Measurements from ENCODE around the gene ZNF628. TPM values are rescaled to one million over a fixed set of nuclear protein-coding genes. Genes with fewer than 3 reads are reported as not detected.
A peak's percentile ranks its signal among the peaks of the same experiment; 100 is the strongest.

Gene ZNF628
- total RNA-seq: 10 to 100 TPM in 3 of 4 donors, 1 to 10 TPM in 1; 7.4 to 22.3 (median 14.1) TPM

DNA sequence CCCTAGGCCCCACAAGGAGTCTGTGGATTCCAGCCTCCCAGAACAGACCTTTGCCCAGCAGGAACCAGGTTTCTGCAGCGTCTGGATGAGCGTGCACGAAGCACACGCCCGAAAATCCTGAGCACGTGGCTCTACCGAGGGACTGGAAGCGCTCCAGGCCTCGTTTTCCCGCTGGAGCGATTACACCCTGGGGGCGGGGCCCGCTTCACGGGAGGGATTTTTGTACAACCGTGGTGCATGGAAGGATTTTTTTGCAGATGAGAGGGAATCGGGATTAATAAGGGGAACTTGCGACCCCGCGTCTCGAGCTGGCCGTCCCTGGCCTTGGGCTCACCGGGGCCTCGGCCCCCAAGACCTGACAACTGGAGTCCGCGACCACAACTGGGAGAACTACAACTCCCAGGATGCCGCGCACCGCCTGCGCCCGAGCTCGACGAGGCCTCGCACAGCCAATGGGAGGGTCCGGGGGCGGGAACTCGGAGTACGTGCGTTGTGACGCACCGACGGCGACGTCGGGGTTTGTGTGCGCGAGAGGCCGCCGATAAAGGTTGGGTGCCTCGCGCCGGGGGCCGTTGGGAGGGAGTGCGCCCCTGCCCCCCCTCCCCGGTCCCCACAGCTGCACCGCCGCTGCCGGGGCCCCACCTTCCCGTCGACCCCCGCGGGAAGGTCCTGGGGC lies at the start of gene ZNF628:
Gene ZNF628 (plus strand): TSS at position 518 of the 676 bp plus-strand sequence. CDS start 3,294 bp downstream, outside the sequence.
- ATAC-seq (peak; percentile 93 to 95), DNase-seq (peak; percentile 98)
- Histone ChIP-seq H3K4me1 (peaks cover 16 to 25% of the 10 kb centered on the region in 2 donors), H3K4me3 (peak within 1 kb of the TSS; percentile 59 to 90 (median 70)), H3K27ac (peak within 1 kb of the TSS; percentile 92 to 97 (median 96)), H3K9me3 (no peaks in the 10 kb centered on the region), H3K27me3 (peaks cover 0 to 3% (median 0%) of the 10 kb centered on the region in 3 donors), H3K36me3 (no peaks in the 10 kb centered on the region)
- TF ChIP-seq, protein P1, sequence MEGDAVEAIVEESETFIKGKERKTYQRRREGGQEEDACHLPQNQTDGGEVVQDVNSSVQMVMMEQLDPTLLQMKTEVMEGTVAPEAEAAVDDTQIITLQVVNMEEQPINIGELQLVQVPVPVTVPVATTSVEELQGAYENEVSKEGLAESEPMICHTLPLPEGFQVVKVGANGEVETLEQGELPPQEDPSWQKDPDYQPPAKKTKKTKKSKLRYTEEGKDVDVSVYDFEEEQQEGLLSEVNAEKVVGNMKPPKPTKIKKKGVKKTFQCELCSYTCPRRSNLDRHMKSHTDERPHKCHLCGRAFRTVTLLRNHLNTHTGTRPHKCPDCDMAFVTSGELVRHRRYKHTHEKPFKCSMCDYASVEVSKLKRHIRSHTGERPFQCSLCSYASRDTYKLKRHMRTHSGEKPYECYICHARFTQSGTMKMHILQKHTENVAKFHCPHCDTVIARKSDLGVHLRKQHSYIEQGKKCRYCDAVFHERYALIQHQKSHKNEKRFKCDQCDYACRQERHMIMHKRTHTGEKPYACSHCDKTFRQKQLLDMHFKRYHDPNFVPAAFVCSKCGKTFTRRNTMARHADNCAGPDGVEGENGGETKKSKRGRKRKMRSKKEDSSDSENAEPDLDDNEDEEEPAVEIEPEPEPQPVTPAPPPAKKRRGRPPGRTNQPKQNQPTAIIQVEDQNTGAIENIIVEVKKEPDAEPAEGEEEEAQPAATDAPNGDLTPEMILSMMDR (IDR thresholded peaks at IDR 0.05 in 4 of 5, conservative IDR thresholded peaks at IDR 0.05 in 1 of 5): no peak
- TF ChIP-seq POLR2A (IDR thresholded peaks at IDR 0.05): peak; percentile 82 to 85
- intact Hi-C loops (cut with DNase I; ENCODE audit: low total_unique reads) (loop anchor here (1.0 to 5.0 kb wide), 4 partner anchors 15 to 178 kb away; partner anchors contain the start of genes FIZ1, ISOC2 and RPL28), in situ Hi-C loops (cut with MboI; ENCODE audit: low sequenced_read_pairs in 4 of 4) (no loop called here)

DNA sequence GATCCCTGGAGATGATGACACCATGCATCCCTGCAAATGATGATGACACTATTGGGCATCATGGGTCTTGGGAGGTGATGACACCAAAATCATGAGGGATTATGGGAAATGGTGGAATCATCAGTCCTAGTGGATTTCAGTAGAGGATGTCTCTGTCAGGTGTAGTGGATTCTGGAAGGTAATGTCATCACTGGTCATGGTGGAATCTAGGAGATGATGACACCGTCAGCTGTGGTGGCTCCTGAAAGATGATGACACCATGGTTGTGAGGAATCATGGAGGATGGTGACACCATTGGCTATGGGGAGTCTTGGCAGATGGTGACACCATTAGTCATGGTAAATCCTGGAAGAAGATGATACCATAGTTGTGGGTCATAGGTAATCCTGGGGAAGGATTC lies 45.2 kb upstream of the ZNF628 start:
- intact Hi-C loops (cut with DNase I; ENCODE audit: low total_unique reads): no loop called here
- H3K27ac ChIP-seq: no peak overlapping the region
- in situ Hi-C loops (cut with MboI; ENCODE audit: low sequenced_read_pairs in 4 of 4): no loop called here
- ATAC-seq (no peak), DNase-seq (no peak)
- H3K36me3 ChIP-seq: no peaks in the 10 kb centered on the region
- no peaks in the 10 kb centered on the region for H3K9me3 ChIP-seq
- H3K4me1 ChIP-seq: no peaks in the 10 kb centered on the region
- H3K27me3 ChIP-seq: peaks cover 58 to 60% (median 58%) of the 10 kb centered on the region in 3 donors
- TF ChIP-seq, protein P1 (IDR thresholded peaks at IDR 0.05 in 4 of 5, conservative IDR thresholded peaks at IDR 0.05 in 1 of 5): no peak
- TF ChIP-seq POLR2A (IDR thresholded peaks at IDR 0.05): no peak
- no peak overlapping the region for H3K4me3 ChIP-seq

DNA sequence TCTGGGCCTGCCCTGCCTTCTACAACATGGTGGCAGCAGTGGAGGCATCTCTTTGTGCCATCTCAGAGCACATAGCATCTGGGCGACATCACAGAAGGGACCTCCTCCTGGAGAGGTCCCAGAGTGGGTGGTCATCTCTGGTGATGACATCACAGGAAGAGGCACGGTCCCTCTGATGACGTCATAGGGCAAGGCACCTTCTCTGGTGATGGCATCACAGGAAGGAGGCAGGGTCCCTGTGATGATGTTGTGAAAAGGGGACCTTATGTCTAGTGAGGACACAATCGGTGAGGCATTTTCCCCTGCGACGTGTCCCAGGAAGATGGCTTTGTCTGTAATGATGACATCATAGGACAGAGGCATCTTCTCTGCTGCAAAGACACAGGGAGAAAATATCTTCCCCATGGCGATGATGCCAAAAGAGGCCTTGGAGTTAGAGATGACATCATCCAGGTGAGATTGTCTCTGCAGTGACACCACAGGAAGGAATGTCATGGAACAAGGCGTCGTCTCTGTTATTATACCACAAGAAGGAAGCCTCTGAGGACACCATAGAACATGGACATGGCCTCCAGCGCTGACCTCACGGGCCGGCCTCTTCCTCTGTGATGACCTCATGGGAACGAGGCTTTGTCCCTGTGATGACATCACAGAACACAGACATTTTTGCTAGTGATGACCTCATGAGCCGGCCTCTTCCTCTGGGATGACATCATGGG lies 44.0 kb upstream of the ZNF628 start:
- Histone ChIP-seq H3K36me3 (no peaks in the 10 kb centered on the region), H3K4me1 (no peaks in the 10 kb centered on the region), H3K27ac (no peak overlapping the region), H3K27me3 (peaks cover 61 to 65% (median 61%) of the 10 kb centered on the region in 3 donors), H3K9me3 (no peaks in the 10 kb centered on the region), H3K4me3 (no peak overlapping the region)
- no peak for ATAC-seq
- intact Hi-C loops (cut with DNase I; ENCODE audit: low total_unique reads): no loop called here
- no peak for DNase-seq
- in situ Hi-C loops (cut with MboI; ENCODE audit: low sequenced_read_pairs in 4 of 4): no loop called here
- TF ChIP-seq POLR2A (IDR thresholded peaks at IDR 0.05): no peak
- TF ChIP-seq, protein P1 (IDR thresholded peaks at IDR 0.05 in 4 of 5, conservative IDR thresholded peaks at IDR 0.05 in 1 of 5): no peak

DNA sequence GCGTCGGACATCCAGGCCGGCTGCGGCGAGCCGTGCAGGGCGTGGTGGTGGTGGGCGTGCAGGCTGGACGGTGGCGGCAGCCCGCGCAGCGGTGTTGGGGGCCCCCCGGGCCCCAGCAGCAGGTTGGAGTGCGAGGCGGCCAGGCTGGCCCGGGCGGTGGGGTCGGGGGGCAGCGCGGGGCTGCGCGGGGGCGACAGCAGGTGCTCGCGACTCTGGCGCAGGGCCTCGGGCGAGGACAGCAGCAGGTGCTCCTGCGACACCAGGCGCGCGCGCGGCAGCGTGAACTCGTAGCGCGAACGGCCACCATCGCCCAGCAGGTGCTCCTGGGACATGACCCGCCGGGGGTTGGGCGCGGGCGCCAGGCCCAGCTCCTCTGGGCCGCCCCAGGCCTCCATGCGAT lies 43.1 kb upstream of the ZNF628 start:
- intact Hi-C loops (cut with DNase I; ENCODE audit: low total_unique reads) (no loop called here), in situ Hi-C loops (cut with MboI; ENCODE audit: low sequenced_read_pairs in 4 of 4) (no loop called here)
- no peak for ATAC-seq
- H3K4me1 ChIP-seq: no peaks in the 10 kb centered on the region
- H3K27ac ChIP-seq: no peak overlapping the region
- peaks cover 62 to 70% (median 70%) of the 10 kb centered on the region in 3 donors for H3K27me3 ChIP-seq
- H3K4me3 ChIP-seq: no peak overlapping the region
- DNase-seq: no peak
- TF ChIP-seq POLR2A (IDR thresholded peaks at IDR 0.05): no peak
- TF ChIP-seq, protein P1 (IDR thresholded peaks at IDR 0.05 in 4 of 5, conservative IDR thresholded peaks at IDR 0.05 in 1 of 5): no peak
- no peaks in the 10 kb centered on the region for H3K9me3 ChIP-seq
- no peaks in the 10 kb centered on the region for H3K36me3 ChIP-seq

Measured in gastrocnemius medialis (tissue), 4 donors.